HL-60 (cell line): ENCODE data around the gene UBAP2.

Experiments used
- DNase-seq, 2 experiments: peaks; one replicate each; pipeline ENCODE4 v3.0.0-alpha.2; 2010 to 2020; ENCODE audit warnings: low read depth in 1 of 2, low spot score in 1 of 2
- H3K27ac ChIP-seq: fragments of 250-450 bp; sonication (Bioruptor Pico); replicated peaks from 2 replicates; pipeline ENCODE4 v1.5.1; 2020; ENCODE audit warnings: mild to moderate bottlenecking, moderate library complexity
- H3K27me3 ChIP-seq: fragments of 250-450 bp; sonication (Bioruptor Pico); 2 replicates; pipeline ENCODE4 v1.5.1; 2021; ENCODE audit warnings: mild to moderate bottlenecking, moderate library complexity; ENCODE audit not compliant: insufficient read depth, poor library complexity, severe bottlenecking
- H3K4me3 ChIP-seq: replicated peaks from 2 replicates; pipeline ENCODE4 v1.5.1; 2011; ENCODE audit warnings: mild to moderate bottlenecking, control low read depth, low read length; ENCODE audit not compliant: insufficient read depth
- CTCF ChIP-seq: IDR thresholded peaks from one replicate; pipeline ENCODE4 v1.5.1; 2011; ENCODE audit warnings: low read length, control low read depth, inconsistent platforms; ENCODE audit not compliant: insufficient read depth
- GABPA ChIP-seq: IDR thresholded peaks from 2 replicates; pipeline ENCODE4 v1.6.1; 2012; ENCODE audit warnings: low read depth
- POLR2AphosphoS5 ChIP-seq: IDR thresholded peaks from 2 replicates; pipeline ENCODE4 v1.6.1; 2012; ENCODE audit warnings: low read depth
- REST ChIP-seq: IDR thresholded peaks from 2 replicates; pipeline ENCODE4 v1.6.1; 2012; ENCODE audit warnings: low read depth; ENCODE audit not compliant: insufficient replicate concordance
- SPI1 ChIP-seq: IDR thresholded peaks from 2 replicates; pipeline ENCODE4 v1.6.1; 2012; ENCODE audit warnings: low read depth, mild to moderate bottlenecking, borderline replicate concordance

Gene UBAP2

DNA sequence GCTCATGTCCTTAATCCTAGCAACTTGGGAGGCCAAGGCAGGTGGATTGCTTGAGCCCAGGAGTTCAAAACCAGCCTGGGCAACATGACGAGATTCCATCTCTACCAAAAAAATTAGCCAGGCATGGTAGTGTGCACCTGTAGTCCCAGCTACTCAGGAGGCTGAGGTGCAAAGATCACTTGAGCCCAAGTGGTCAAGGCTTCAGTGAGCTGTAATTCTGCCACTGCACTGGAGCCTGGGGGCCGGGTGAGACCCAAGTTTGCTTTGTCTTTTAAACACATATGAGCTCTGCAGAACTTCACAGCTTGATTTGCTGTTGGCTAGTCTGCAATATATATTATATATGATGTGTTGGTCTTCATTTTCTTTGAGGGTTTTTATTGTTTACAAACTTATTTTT lies 141.9 kb downstream of the UBAP2 start:
- no peak overlapping the region for H3K4me3 ChIP-seq
- TF ChIP-seq REST, result no peak
- DNase-seq, result no peak
- no peak overlapping the region for H3K27ac ChIP-seq
- no peaks in the 10 kb centered on the region for H3K27me3 ChIP-seq

DNA sequence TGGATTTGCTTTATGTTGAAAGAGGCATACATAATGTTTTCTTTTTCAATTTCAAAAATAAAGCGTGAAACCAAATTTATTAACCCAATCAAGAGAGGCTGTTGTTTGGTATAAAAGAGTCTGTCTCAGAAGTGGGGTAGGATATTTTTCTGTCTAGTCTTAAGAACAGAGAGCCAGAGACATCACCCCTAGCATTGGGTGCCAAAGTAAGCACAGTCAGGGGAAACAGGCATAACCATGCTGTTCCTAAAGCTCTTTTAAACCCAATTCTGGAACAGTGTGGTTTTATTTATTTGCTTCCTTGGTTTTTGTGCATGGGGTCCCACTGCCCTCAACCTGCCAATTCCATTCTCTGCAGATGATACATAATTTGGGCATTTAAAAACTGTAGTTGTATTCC lies 143.6 kb downstream of the UBAP2 start:
- no peak for DNase-seq
- Histone ChIP-seq H3K27me3 (no peaks in the 10 kb centered on the region), H3K4me3 (no peak overlapping the region), H3K27ac (no peak overlapping the region)
- no peak for TF ChIP-seq GABPA
- TF ChIP-seq CTCF, result no peak
- TF ChIP-seq POLR2AphosphoS5, result no peak
- no peak for TF ChIP-seq SPI1

- Histone ChIP-seq H3K4me3 (no peak overlapping the region), H3K27me3 (no peaks in the 10 kb centered on the region), H3K27ac (no peak overlapping the region)
- TF ChIP-seq GABPA, result no peak
- TF ChIP-seq CTCF, result no peak
- no peak for TF ChIP-seq REST
- no peak for TF ChIP-seq POLR2AphosphoS5
- TF ChIP-seq SPI1, result peak; percentile 76
- no peak for DNase-seq
These were observed 145.4 kb downstream of the UBAP2 start for GRCh38 chr9:33903157-33903780.

DNA sequence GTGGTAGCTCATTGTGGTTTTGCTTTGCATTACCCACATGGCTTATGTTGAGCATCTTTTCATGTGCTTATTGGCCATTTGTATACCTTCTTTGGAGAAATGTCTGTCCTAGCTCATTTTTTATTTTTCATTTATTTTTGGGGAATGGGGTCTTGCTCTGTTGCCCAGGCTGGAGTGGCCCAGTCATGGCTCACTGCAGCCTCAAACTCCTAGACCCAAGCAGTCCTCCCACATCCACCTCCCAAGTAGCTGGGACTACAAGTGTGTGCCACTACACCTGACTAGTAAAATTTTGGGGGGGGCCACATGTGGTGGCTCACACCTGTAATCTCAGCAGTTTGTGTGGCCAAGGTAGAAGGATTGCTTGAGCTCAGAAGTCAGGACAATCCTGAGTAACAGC lies 154.4 kb downstream of the UBAP2 start:
- TF ChIP-seq CTCF, result no peak
- TF ChIP-seq GABPA, result no peak
- no peak for TF ChIP-seq POLR2AphosphoS5
- Histone ChIP-seq H3K27ac (no peak overlapping the region), H3K4me3 (no peak overlapping the region), H3K27me3 (no peaks in the 10 kb centered on the region)
- DNase-seq, result no peak
